Smooth muscle cell (in vitro differentiated cells): ENCODE results near the gene TPRN. TPM values are rescaled to one million over a fixed set of nuclear protein-coding genes. Genes with fewer than 3 reads are reported as not detected.

Source experiments
- DNase-seq: peaks from one replicate; lab custom pipeline; 2025; ENCODE audit not compliant: unreplicated experiment; lab: John Stamatoyannopoulos, UW
- H2AFZ ChIP-seq: fragments of 200-600 bp; sonication (generic); 2 replicates; pipeline ENCODE4 v1.6.0; 2016; ENCODE audit warnings: antibody characterized with exemption, low read depth, mild to moderate bottlenecking
- H3F3A ChIP-seq: fragments of 200-600 bp; sonication (generic); 2 replicates; pipeline ENCODE4 v1.6.0; 2017; ENCODE audit warnings: antibody characterized with exemption, low read depth
- H3K27ac ChIP-seq: fragments of 200-600 bp; sonication (generic); 2 replicates; pipeline ENCODE4 v1.5.1; 2016; ENCODE audit warnings: low read depth, mild to moderate bottlenecking
- H3K27me3 ChIP-seq: fragments of 200-600 bp; sonication (generic); 2 replicates; pipeline ENCODE4 v1.6.1; 2016; ENCODE audit warnings: low read depth, mild to moderate bottlenecking
- H3K36me3 ChIP-seq: fragments of 200-600 bp; sonication (generic); 2 replicates; pipeline ENCODE4 v1.5.1; 2016; ENCODE audit warnings: low read depth
- H3K4me1 ChIP-seq: fragments of 200-600 bp; sonication (generic); 2 replicates; pipeline ENCODE4 v1.5.1; 2016; ENCODE audit warnings: low read depth
- H3K4me2 ChIP-seq: fragments of 200-600 bp; sonication (generic); 2 replicates; pipeline ENCODE4 v1.6.0; 2016; ENCODE audit warnings: mild to moderate bottlenecking
- H3K4me3 ChIP-seq: fragments of 200-600 bp; sonication (generic); 2 replicates; pipeline ENCODE4 v1.5.1; 2016; ENCODE audit warnings: mild to moderate bottlenecking
- H3K79me2 ChIP-seq: fragments of 200-600 bp; sonication (generic); 2 replicates; pipeline ENCODE4 v1.6.0; 2016; ENCODE audit warnings: low read depth, mild to moderate bottlenecking
- H3K9ac ChIP-seq: fragments of 200-600 bp; sonication (generic); 2 replicates; pipeline ENCODE4 v1.6.0; 2016; ENCODE audit warnings: low read depth
- H3K9me3 ChIP-seq: fragments of 200-600 bp; sonication (generic); replicated peaks from 2 replicates; pipeline ENCODE4 v1.5.1; 2016; ENCODE audit warnings: low read depth
- H4K20me1 ChIP-seq: fragments of 200-600 bp; sonication (generic); 2 replicates; pipeline ENCODE4 v1.6.0; 2016; ENCODE audit warnings: low read depth
- WGBS: methylation state at CpG from one replicate; pipeline ENCODE4 v1.1.7; 2016; ENCODE audit warnings: low lambda C conversion rate; 5-methylcytosine and 5-hydroxymethylcytosine counted together
- polyA plus RNA-seq: library from polyadenylated mRNA; unstranded; fragments of >200 nt; fragmentation: Nextera tagmentation; extraction: Ambion mirVana; gene quantifications from 2 replicates; pipeline ENCODE4 v1.2.1, GENCODE V29; 2016
- total RNA-seq: library from RNA; depleted of rRNA; stranded (reverse); fragments of >200 nt; gene quantifications from 2 replicates; pipeline ENCODE4 v1.2.3, GENCODE V29; 2014
- TF ChIP-seq, protein P1 (sequence below): fragments of 200-600 bp; sonication (generic); IDR thresholded peaks from 2 replicates; pipeline ENCODE4 v1.5.1; 2017; ENCODE audit warnings: borderline replicate concordance, mild to moderate bottlenecking, antibody characterized with exemption; ENCODE audit not compliant: insufficient read depth, poor library complexity, severe bottlenecking

TPRN gene
- total and polyA plus RNA-seq, 2 experiments from 2014 or later = 4.0 to 19.0 TPM

DNA sequence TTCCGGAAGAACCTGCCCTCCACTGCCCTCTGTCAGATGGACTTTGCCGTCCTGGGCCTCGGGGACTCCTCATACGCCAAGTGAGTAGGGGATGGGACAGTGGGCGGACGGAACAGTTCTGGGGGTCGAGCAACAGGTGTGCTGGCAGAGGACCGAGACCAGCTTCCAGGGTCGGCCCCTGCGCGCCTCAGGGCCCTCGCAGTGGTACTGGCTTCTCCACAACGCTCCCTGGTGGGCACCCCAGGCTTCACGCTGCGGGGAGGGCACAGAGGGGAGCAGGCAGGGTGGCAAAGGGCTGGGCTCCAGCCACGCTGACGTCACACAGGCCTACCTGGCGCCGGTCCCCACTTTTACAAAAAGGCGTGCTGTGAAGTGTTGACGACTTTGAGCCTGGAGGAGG lies 12.0 kb upstream of the TPRN start:
- Histone ChIP-seq H3K4me1 (no peaks in the 10 kb centered on the region), H3K79me2 (no peaks in the 10 kb centered on the region), H3K36me3 (no peaks in the 10 kb centered on the region), H3K4me3 (no peak overlapping the region), H2AFZ (no peak overlapping the region), H4K20me1 (no peaks in the 10 kb centered on the region), H3K9me3 (no peaks in the 10 kb centered on the region), H3K9ac (no peak overlapping the region), H3K27ac (no peak overlapping the region), H3K27me3 (no peaks in the 10 kb centered on the region), H3K4me2 (no peak overlapping the region), H3F3A (no peaks in the 10 kb centered on the region)
- TF ChIP-seq, protein P1, sequence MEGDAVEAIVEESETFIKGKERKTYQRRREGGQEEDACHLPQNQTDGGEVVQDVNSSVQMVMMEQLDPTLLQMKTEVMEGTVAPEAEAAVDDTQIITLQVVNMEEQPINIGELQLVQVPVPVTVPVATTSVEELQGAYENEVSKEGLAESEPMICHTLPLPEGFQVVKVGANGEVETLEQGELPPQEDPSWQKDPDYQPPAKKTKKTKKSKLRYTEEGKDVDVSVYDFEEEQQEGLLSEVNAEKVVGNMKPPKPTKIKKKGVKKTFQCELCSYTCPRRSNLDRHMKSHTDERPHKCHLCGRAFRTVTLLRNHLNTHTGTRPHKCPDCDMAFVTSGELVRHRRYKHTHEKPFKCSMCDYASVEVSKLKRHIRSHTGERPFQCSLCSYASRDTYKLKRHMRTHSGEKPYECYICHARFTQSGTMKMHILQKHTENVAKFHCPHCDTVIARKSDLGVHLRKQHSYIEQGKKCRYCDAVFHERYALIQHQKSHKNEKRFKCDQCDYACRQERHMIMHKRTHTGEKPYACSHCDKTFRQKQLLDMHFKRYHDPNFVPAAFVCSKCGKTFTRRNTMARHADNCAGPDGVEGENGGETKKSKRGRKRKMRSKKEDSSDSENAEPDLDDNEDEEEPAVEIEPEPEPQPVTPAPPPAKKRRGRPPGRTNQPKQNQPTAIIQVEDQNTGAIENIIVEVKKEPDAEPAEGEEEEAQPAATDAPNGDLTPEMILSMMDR = no peak
- 95% methylated on average over 20 of the region's 21 CpGs for WGBS
- DNase-seq = no peak

DNA sequence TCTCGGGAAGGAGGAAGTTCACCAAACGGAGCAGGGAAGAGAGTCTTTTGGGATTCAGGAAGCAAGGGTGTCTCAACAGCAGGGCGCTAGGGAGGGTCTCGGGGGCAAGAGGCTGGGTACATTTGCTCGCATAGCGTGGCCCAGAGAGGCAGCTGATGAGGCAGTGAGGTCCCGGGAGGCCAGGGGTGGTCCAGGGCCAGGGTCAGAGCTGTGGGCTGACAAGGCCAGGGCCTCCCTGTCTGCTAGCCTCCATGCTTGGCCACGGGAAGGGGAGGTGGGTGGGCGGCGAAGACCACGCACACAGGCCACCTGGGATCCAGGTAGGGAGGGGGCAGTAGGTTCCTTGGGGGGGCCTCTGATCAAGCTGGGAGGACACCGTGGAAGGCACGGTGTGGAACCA lies 11.0 kb upstream of the TPRN start:
- Histone ChIP-seq H3F3A (no peaks in the 10 kb centered on the region), H2AFZ (no peak overlapping the region), H3K27me3 (no peaks in the 10 kb centered on the region), H3K4me2 (no peak overlapping the region), H3K4me3 (no peak overlapping the region), H3K9ac (no peak overlapping the region), H3K4me1 (peaks cover 2% of the 10 kb centered on the region), H4K20me1 (no peaks in the 10 kb centered on the region), H3K36me3 (no peaks in the 10 kb centered on the region), H3K9me3 (no peaks in the 10 kb centered on the region), H3K79me2 (peaks cover 4% of the 10 kb centered on the region), H3K27ac (no peak overlapping the region)
- 94% methylated on average over 13 of the region's 13 CpGs for WGBS
- TF ChIP-seq, protein P1 = no peak
- no peak for DNase-seq

DNA sequence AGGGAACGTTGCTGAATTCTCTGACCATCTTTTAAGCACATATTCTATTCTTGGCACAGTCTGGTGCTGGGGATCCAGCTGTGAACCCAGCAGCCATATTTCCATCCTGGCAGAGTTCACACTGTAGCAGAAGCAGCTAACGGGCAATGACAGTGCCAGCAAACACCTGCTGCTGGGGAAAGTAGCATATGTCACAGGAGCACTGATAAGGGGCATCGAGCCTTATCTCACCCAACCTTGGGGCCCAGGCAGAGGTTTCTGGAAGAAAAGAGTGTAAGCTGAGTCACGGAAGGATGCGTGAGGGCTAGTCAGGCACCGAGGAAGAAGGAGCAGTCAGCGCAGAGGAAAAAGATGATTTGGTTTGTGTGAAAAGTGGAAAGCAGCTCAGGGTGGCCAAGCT lies 6.1 kb upstream of the TPRN start:
- Histone ChIP-seq H3K36me3 (no peaks in the 10 kb centered on the region), H3K4me3 (peak overlapping the region; percentile 98), H3K27ac (no peak overlapping the region), H3K4me2 (peak overlapping the region; percentile 98), H3K27me3 (no peaks in the 10 kb centered on the region), H3K79me2 (peaks cover 44% of the 10 kb centered on the region), H3K9ac (peak overlapping the region; percentile 94), H2AFZ (no peak overlapping the region), H3K9me3 (no peaks in the 10 kb centered on the region), H3F3A (no peaks in the 10 kb centered on the region), H4K20me1 (no peaks in the 10 kb centered on the region), H3K4me1 (peaks cover 17% of the 10 kb centered on the region)
- no peak for DNase-seq
- TF ChIP-seq, protein P1 = no peak
- 91% methylated on average over 7 of the region's 7 CpGs for WGBS
